ENCODE results near the gene SESTD1.

GRCh38 chr2:179226961-179227259 lies 37.7 kb downstream of the SESTD1 start:
- no peak for TF ChIP-seq CTCF (conservative IDR thresholded peaks at IDR 0.05 in 1 of 2, IDR thresholded peaks at IDR 0.05 in 1 of 2; ENCODE audit: low read depth in 1 of 2, low read length in 2 of 2)
- no peak for TF ChIP-seq EZH2 (IDR thresholded peaks at IDR 0.05; ENCODE audit: low read length, missing control alignments)

Measured in fibroblast of lung (primary cell).